ENCODE measurements around the gene MDM4. TPM values are rescaled to one million over a fixed set of nuclear protein-coding genes. Genes with fewer than 3 reads are reported as not detected.

Gene MDM4
- total RNA-seq, 1 donor from 2014 or later: 79.1 TPM

- H3K27me3 Mint-ChIP-seq (ENCODE audit: low read depth): no peaks in the 10 kb centered on the region
- no peaks in the 10 kb centered on the region for H3K9me3 Mint-ChIP-seq
- DNase-seq (ENCODE audit: low spot score): no peak
- intact Hi-C loops (cut with micrococcal nuclease): no loop called here
- H3K4me1 Mint-ChIP-seq (ENCODE audit: low read depth): peaks cover 11% of the 10 kb centered on the region
- H3K4me3 Mint-ChIP-seq (ENCODE audit: low read depth): no peak overlapping the region
- H3K27ac Mint-ChIP-seq: no peak overlapping the region
- peaks cover 38% of the 10 kb centered on the region for H3K36me3 Mint-ChIP-seq (ENCODE audit: low read depth)
Observed at GRCh38 chr1:204571631-204572030, 55.4 kb downstream of the MDM4 start.

GRCh38 chr1:204572923-204573922, 57.0 kb downstream of the MDM4 start:
- H3K4me3 Mint-ChIP-seq (ENCODE audit: low read depth): no peak overlapping the region
- peaks cover 3% of the 10 kb centered on the region for H3K4me1 Mint-ChIP-seq (ENCODE audit: low read depth)
- DNase-seq (ENCODE audit: low spot score): no peak
- no peaks in the 10 kb centered on the region for H3K27me3 Mint-ChIP-seq (ENCODE audit: low read depth)
- peaks cover 32% of the 10 kb centered on the region for H3K36me3 Mint-ChIP-seq (ENCODE audit: low read depth)
- intact Hi-C loops (cut with micrococcal nuclease): no loop called here
- H3K9me3 Mint-ChIP-seq: no peaks in the 10 kb centered on the region
- H3K27ac Mint-ChIP-seq: no peak overlapping the region

- no peaks in the 10 kb centered on the region for H3K27me3 Mint-ChIP-seq (ENCODE audit: low read depth)
- no peak overlapping the region for H3K27ac Mint-ChIP-seq
- peaks cover 11% of the 10 kb centered on the region for H3K4me1 Mint-ChIP-seq (ENCODE audit: low read depth)
Observed at GRCh38 chr1:204574016-204574864, 58.0 kb downstream of the MDM4 start.

GRCh38 chr1:204574865-204575163, 58.6 kb downstream of the MDM4 start:
- intact Hi-C loops (cut with micrococcal nuclease): no loop called here
- H3K4me1 Mint-ChIP-seq (ENCODE audit: low read depth): peaks cover 17% of the 10 kb centered on the region
- DNase-seq (ENCODE audit: low spot score): no peak
- H3K27ac Mint-ChIP-seq: no peak overlapping the region
- H3K36me3 Mint-ChIP-seq (ENCODE audit: low read depth): peaks cover 18% of the 10 kb centered on the region
- no peaks in the 10 kb centered on the region for H3K27me3 Mint-ChIP-seq (ENCODE audit: low read depth)
- H3K9me3 Mint-ChIP-seq: no peaks in the 10 kb centered on the region
- H3K4me3 Mint-ChIP-seq (ENCODE audit: low read depth): no peak overlapping the region

More at GRCh38 chr1:204574016-204574864, 58.0 kb downstream of the MDM4 start:
- H3K36me3 Mint-ChIP-seq (ENCODE audit: low read depth): peaks cover 23% of the 10 kb centered on the region
- intact Hi-C loops (cut with micrococcal nuclease): no loop called here
- no peak for DNase-seq (ENCODE audit: low spot score)
- no peak overlapping the region for H3K4me3 Mint-ChIP-seq (ENCODE audit: low read depth)
- H3K9me3 Mint-ChIP-seq: no peaks in the 10 kb centered on the region

GRCh38 chr1:204575221-204576190, 59.3 kb downstream of the MDM4 start:
- H3K27ac Mint-ChIP-seq: no peak overlapping the region
- H3K4me3 Mint-ChIP-seq (ENCODE audit: low read depth): no peak overlapping the region
- H3K36me3 Mint-ChIP-seq (ENCODE audit: low read depth): peaks cover 12% of the 10 kb centered on the region
- no peak for DNase-seq (ENCODE audit: low spot score)
- intact Hi-C loops (cut with micrococcal nuclease): no loop called here
- H3K27me3 Mint-ChIP-seq (ENCODE audit: low read depth): no peaks in the 10 kb centered on the region
- peaks cover 23% of the 10 kb centered on the region for H3K4me1 Mint-ChIP-seq (ENCODE audit: low read depth)
- H3K9me3 Mint-ChIP-seq: no peaks in the 10 kb centered on the region

GRCh38 chr1:204576422-204576821, 60.2 kb downstream of the MDM4 start:
- Mint-ChIP-seq H3K9me3 (no peaks in the 10 kb centered on the region), H3K4me3 (ENCODE audit: low read depth) (no peak overlapping the region), H3K36me3 (ENCODE audit: low read depth) (peaks cover 7% of the 10 kb centered on the region), H3K27me3 (ENCODE audit: low read depth) (no peaks in the 10 kb centered on the region), H3K27ac (peak overlapping the region; percentile 33), H3K4me1 (ENCODE audit: low read depth) (peaks cover 23% of the 10 kb centered on the region)
- no peak for DNase-seq (ENCODE audit: low spot score)
- intact Hi-C loops (cut with micrococcal nuclease): no loop called here

- Mint-ChIP-seq H3K27ac (peak overlapping the region; percentile 14), H3K27me3 (ENCODE audit: low read depth) (no peaks in the 10 kb centered on the region), H3K4me3 (ENCODE audit: low read depth) (no peak overlapping the region), H3K9me3 (no peaks in the 10 kb centered on the region), H3K4me1 (ENCODE audit: low read depth) (peaks cover 23% of the 10 kb centered on the region), H3K36me3 (ENCODE audit: low read depth) (peaks cover under 1% of the 10 kb centered on the region)
- DNase-seq (ENCODE audit: low spot score): no peak
- intact Hi-C loops (cut with micrococcal nuclease): loop anchor here (2.0 kb wide), 1 partner anchor 13 kb away; no protein-coding TSS in a partner anchor
Observed at GRCh38 chr1:204577794-204578478, 61.7 kb downstream of the MDM4 start.

GRCh38 chr1:204578867-204579664, 62.9 kb downstream of the MDM4 start:
- peak; percentile 54 for DNase-seq (ENCODE audit: low spot score)
- intact Hi-C loops (cut with micrococcal nuclease): loop anchor here (2.0 kb wide), 1 partner anchor 14 kb away; no protein-coding TSS in a partner anchor
- no peaks in the 10 kb centered on the region for H3K27me3 Mint-ChIP-seq (ENCODE audit: low read depth)
- H3K27ac Mint-ChIP-seq: peak overlapping the region; percentile 79
- no peaks in the 10 kb centered on the region for H3K9me3 Mint-ChIP-seq
- H3K36me3 Mint-ChIP-seq (ENCODE audit: low read depth): no peaks in the 10 kb centered on the region
- peaks cover 23% of the 10 kb centered on the region for H3K4me1 Mint-ChIP-seq (ENCODE audit: low read depth)
- H3K4me3 Mint-ChIP-seq (ENCODE audit: low read depth): peak overlapping the region; percentile 65

GRCh38 chr1:204579681-204580080, 63.5 kb downstream of the MDM4 start:
- Mint-ChIP-seq H3K27ac (peak overlapping the region; percentile 79), H3K36me3 (ENCODE audit: low read depth) (no peaks in the 10 kb centered on the region), H3K9me3 (no peaks in the 10 kb centered on the region), H3K4me1 (ENCODE audit: low read depth) (peaks cover 23% of the 10 kb centered on the region), H3K27me3 (ENCODE audit: low read depth) (no peaks in the 10 kb centered on the region), H3K4me3 (ENCODE audit: low read depth) (peak overlapping the region; percentile 65)
- intact Hi-C loops (cut with micrococcal nuclease): loop anchor here (2.0 kb wide), 1 partner anchor 15 kb away; no protein-coding TSS in a partner anchor
- no peak for DNase-seq (ENCODE audit: low spot score)

- H3K27ac Mint-ChIP-seq: no peak overlapping the region
- H3K27me3 Mint-ChIP-seq (ENCODE audit: low read depth): no peaks in the 10 kb centered on the region
- no peak overlapping the region for H3K4me3 Mint-ChIP-seq (ENCODE audit: low read depth)
- DNase-seq (ENCODE audit: low spot score): no peak
- peaks cover 23% of the 10 kb centered on the region for H3K4me1 Mint-ChIP-seq (ENCODE audit: low read depth)
- H3K9me3 Mint-ChIP-seq: no peaks in the 10 kb centered on the region
- H3K36me3 Mint-ChIP-seq (ENCODE audit: low read depth): no peaks in the 10 kb centered on the region
- intact Hi-C loops (cut with micrococcal nuclease): no loop called here
Observed at GRCh38 chr1:204580862-204581261, 64.7 kb downstream of the MDM4 start.

- intact Hi-C loops (cut with micrococcal nuclease): no loop called here
- Mint-ChIP-seq H3K4me1 (ENCODE audit: low read depth) (peaks cover 23% of the 10 kb centered on the region), H3K9me3 (no peaks in the 10 kb centered on the region), H3K27me3 (ENCODE audit: low read depth) (no peaks in the 10 kb centered on the region), H3K4me3 (ENCODE audit: low read depth) (no peak overlapping the region), H3K27ac (no peak overlapping the region), H3K36me3 (ENCODE audit: low read depth) (no peaks in the 10 kb centered on the region)
- no peak for DNase-seq (ENCODE audit: low spot score)
Observed at GRCh38 chr1:204581759-204582158, 65.6 kb downstream of the MDM4 start.

Data from activated T-helper 2 cell treated with anti-CD3 and anti-CD28 coated beads, Interferon-gamma antibody, Interleukin-2, Interleukin-4, amounts not matched to agents 10 μg/mL and 5 μg/mL and 100 μg/mL, durations not matched to agents 14 hours and 24 hours and 36 hours (primary cell).